ENCODE data around the gene INSIG2.

Gene INSIG2

GRCh38 chr2:118098307-118099030 lies 10.2 kb downstream of the INSIG2 start:
- no peak for DNase-seq (ENCODE audit: low spot score)

- no peak for DNase-seq (ENCODE audit: low spot score)
Observed at GRCh38 chr2:118102433-118103082, 14.3 kb downstream of the INSIG2 start.

GRCh38 chr2:118103951-118104940 lies 16.0 kb downstream of the INSIG2 start:
- no peak for DNase-seq (ENCODE audit: low spot score)

GRCh38 chr2:118105497-118105896 lies 17.2 kb downstream of the INSIG2 start:
- no peak for DNase-seq (ENCODE audit: low spot score)

DNA sequence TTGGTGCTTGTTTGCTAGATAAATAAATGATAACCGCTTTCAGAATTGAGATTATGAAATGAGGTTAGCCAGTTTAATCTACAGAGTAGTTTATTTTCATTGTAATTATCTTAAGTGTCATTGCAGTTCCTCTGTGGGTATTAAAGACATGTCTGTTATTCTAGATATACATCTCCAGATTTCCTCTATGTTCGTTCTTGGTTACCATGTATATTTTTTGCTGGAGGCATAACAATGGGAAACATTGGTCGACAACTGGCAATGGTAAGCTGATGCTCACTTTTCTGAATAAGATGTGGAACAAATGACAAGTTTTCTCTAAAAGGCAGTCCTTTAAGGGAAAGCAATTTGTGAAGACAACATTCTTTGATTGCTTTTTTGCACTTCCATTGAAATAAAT lies 18.7 kb downstream of the INSIG2 start:
- no peak for DNase-seq (ENCODE audit: low spot score)

GRCh38 chr2:118110310-118110709 lies 22.0 kb downstream of the INSIG2 start:
- no peak for DNase-seq (ENCODE audit: low spot score)

DNA sequence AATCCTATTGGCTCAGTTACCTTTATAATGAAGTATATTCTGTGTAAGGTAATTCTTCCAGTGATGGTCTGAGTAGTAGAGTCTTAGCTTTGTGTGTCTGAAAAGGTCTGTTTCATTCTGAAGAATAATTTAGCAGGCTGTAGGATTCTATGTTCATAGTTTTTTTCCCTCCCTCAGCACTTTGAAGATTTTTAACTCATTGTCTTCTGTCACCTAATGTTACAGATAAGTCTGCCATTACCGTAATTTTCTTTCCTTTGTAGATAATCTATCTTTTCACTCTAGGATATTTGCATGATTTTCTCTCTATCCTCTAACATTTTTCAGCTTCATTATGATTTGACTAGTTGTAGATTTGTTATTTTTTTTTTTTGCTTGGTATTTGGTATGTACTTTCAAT lies 22.7 kb downstream of the INSIG2 start:
- no peak for DNase-seq (ENCODE audit: low spot score)

- peak; percentile 40 for DNase-seq (ENCODE audit: low spot score)
Observed at GRCh38 chr2:118112771-118113334, 24.6 kb downstream of the INSIG2 start.

DNA sequence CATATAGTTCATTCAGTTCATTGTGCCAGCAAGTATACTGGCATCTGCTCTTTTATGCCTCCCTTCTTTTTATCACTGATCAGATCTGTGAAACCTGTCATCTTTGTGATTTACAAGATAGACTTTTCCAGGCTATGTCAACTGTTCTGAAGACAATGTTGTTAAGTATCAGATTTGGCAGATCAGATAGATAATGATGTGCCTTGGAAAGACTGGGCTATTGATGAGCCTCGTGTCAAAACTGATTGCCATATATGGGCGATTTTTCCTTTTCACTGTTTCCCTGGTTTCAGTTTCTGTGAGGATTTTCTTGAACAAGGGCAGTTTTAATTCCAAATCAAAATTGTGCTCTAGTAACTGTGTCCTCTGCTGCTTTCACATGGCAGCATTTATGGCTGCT lies 26.6 kb downstream of the INSIG2 start:
- no peak for DNase-seq (ENCODE audit: low spot score)

DNA sequence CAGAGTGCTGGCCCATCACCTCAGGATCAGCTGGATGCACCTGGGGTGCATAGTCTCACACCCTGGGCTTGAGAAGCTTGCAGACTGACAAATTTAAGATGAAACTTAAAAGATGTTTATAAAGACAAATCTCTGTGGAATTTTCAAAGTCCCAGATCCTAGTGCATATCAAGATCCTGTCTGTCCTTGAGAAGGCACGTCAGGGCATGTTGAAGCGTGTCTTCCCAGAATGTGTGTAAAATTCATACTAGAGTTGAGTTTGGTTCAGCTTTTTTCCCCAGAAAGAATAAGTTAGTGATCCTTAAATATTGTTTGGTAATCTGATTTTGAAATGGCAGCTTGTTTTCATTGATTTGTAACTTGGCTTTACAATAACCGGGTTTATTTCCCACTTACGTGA lies 27.5 kb downstream of the INSIG2 start:
- no peak for DNase-seq (ENCODE audit: low spot score)

DNA sequence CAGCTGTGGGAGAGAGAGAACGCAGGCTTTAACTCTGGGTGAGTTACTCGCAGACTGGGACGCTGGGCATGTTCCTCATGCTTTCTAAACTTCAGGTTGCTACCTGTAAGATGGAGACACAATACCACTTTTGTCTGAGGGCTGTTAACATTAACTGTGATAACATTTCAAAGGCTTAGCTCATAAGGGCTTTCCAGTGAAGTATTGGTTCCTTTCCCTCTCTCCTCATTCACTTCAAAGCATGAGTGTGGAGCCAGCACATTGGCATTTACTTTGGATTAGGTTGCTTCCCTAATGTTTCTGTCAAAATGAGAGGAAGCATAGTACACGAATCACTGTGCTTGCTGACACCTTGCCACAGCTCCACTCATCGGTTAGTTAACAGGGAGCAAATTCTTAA lies 30.2 kb downstream of the INSIG2 start:
- DNase-seq (ENCODE audit: low spot score) = no peak

DNA sequence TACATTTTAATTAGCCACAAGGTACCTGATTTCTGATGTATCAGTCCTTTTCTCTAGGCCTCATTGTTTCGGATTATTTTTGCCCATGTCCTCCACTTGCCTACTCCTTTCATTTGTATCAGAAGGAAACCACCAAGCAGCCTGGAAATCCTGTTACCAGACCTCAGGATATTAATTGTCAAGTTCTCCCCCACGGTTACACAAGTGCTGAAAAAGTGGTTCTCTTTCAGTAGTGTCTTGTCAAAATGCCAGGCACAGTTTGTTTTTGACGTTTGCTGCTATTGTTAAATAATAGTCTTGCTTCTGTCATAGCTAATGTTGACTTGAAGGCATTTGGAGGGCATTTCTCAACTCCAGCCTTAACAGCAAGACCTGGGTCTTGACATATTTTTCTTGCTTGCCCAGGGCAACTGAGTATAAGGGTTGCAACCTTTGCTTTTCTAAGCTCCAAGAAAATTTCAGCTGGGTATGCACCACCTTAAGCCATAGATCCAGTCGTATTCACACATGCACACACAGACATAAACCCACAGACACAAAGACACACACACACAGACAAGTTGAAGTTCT lies 31.0 kb downstream of the INSIG2 start:
- DNase-seq (ENCODE audit: low spot score) = no peak

DNA sequence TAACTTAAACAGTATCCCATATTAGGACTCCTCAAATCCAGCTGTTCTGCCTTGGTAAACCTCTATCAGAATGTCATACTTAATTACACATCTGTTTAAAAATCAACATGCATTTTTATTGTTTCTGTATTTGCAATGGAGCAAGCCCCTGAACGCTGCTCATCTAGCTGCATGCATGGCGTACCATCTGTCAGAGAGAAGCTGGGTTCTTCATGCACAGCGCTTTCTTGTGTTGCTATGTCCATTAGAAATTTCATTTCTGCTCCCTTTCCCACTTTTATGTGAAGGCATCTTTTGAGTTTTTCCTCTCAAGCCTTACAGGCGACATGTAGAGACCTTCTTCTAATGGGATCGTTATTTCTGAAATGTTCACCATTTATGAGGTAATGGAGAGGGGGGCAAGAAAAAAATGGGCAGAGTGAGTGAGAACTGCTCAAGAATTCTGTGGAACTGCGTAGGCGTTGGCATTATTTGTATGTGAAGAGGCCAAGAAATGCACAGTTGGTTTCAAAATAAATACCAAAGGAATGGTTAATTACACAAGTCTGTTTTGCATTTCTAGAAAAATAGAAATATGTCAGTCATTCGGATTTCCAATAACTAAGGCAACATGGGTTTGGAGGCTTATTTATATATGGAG lies 31.6 kb downstream of the INSIG2 start:
- peak; percentile 36 for DNase-seq (ENCODE audit: low spot score)

GRCh38 chr2:118120401-118120780 lies 32.1 kb downstream of the INSIG2 start:
- DNase-seq (ENCODE audit: low spot score) = no peak

DNA sequence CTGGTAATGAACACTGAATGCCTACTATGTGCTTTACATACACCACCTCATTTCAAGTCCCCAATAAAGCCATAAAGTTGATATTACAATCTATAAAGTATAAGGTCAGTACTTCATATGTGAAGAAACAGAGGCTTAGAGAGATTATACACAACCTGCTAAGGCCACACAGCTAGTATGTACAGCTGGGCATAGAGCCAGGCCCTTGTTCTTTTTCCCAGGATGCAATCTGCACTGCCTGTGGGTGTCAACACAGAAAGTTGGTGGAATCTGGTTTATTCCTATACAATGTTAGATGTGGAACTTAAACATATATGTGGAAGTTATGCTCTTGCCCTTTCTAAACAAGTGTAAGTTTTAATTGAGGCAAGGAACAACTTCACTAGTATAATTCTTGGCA lies 32.8 kb downstream of the INSIG2 start:
- no peak for DNase-seq (ENCODE audit: low spot score)

DNA sequence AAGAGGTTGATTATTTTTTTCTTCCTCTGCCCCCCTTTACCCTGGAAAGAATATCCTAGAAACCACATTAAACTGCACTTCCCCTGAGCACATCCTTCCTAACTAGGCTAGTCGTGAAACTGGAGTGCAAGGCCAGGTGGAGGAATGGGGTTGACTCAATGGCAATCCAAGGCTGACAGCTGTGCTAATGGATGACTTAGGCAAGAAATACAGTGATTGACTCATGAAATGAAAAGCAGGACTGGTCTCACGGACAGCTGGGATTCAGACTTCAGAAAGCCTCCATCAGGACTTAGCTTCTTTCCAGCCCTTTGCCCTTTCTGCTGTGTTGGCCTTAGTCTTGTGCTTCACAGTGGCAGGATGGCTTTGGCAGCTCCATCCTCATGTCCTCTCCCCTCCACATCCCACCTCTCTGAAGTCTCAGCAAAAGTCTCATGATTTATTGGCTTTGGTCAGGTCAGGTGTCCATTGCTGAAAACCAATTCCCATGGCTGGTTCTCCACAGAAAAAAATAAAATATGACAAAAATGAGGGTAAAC lies 33.8 kb downstream of the INSIG2 start:
- no peak for DNase-seq (ENCODE audit: low spot score)

- DNase-seq (ENCODE audit: low spot score) = no peak
Observed at GRCh38 chr2:118122594-118123281, 34.5 kb downstream of the INSIG2 start.

- DNase-seq (ENCODE audit: low spot score) = peak; percentile 86
Observed at GRCh38 chr2:118123561-118124232, 35.4 kb downstream of the INSIG2 start.

- DNase-seq (ENCODE audit: low spot score) = no peak
Observed at GRCh38 chr2:118124288-118124891, 36.1 kb downstream of the INSIG2 start.

- DNase-seq (ENCODE audit: low spot score) = no peak
Observed at GRCh38 chr2:118127250-118127649, 39.0 kb downstream of the INSIG2 start.
